Ascending aorta (tissue), 2 donors: Measurements from ENCODE around the gene C1orf21. TPM values are rescaled to one million over a fixed set of nuclear protein-coding genes. Genes with fewer than 3 reads are reported as not detected.

Source experiments
- DNase-seq, 2 donors: peaks; one replicate each; pipeline ENCODE4 v3.0.0-alpha.2; 2019; ENCODE audit warnings: low spot score in 2 of 2
- H3K27ac ChIP-seq, 2 donors: fragments of 200-600 bp; sonication (generic); one replicate each; pipeline ENCODE4 v1.5.1; 2016 to 2017; ENCODE audit warnings: mild to moderate bottlenecking in 1 of 2
- H3K27me3 ChIP-seq: fragments of 200-600 bp; sonication (generic); one replicate; pipeline ENCODE4 v1.5.1; 2017
- H3K36me3 ChIP-seq, 2 donors: fragments of 200-600 bp; sonication (generic); one replicate each; pipeline ENCODE4 v1.5.1; 2016
- H3K4me1 ChIP-seq, 2 donors: fragments of 200-600 bp; sonication (generic); one replicate each; pipeline ENCODE4 v1.5.1; 2016 to 2017; ENCODE audit warnings: mild to moderate bottlenecking in 1 of 2
- H3K4me3 ChIP-seq, 2 donors: fragments of 200-600 bp; sonication (generic); one replicate each; pipeline ENCODE4 v1.5.1; 2016 to 2017; ENCODE audit warnings: mild to moderate bottlenecking in 1 of 2
- H3K9me3 ChIP-seq, 2 donors: fragments of 200-600 bp; sonication (generic); one replicate each; pipeline ENCODE4 v1.5.1; 2016
- CTCF ChIP-seq, 3 experiments: fragments of 200-600 bp in 2 of 3; fragments of 450-650 bp in 1 of 3; sonication (generic) in 2 of 3; IDR thresholded peaks; one replicate each; pipeline ENCODE4 v1.5.1; 2016 to 2019; ENCODE audit warnings: antibody characterized with exemption in 3 of 3, mild to moderate bottlenecking in 1 of 3, moderate library complexity in 1 of 3
- intact Hi-C: fragments of 100-400 bp; cut with DNase I; formaldehyde crosslinking; loops from one replicate; pipeline ENCODE4 v1.15.1; 2023
- total RNA-seq: library from RNA; depleted of rRNA; stranded (reverse); fragments of >200 nt; gene quantifications from one replicate; pipeline ENCODE4 v1.1.0, GENCODE V29; 2016

Gene C1orf21
- total RNA-seq, 1 donor from 2014 or later, result 21.8 TPM

- Histone ChIP-seq H3K27ac (no peak overlapping the region), H3K4me1 (peaks cover 0 to 4% of the 10 kb centered on the region in 2 donors), H3K9me3 (no peaks in the 10 kb centered on the region), H3K36me3 (no peaks in the 10 kb centered on the region), H3K27me3 (no peaks in the 10 kb centered on the region), H3K4me3 (no peak overlapping the region)
- DNase-seq, result no peak
- no peak for TF ChIP-seq CTCF (IDR thresholded peaks at IDR 0.05)
- intact Hi-C loops, result no loop called here
Measured at GRCh38 chr1:184423649-184424048, 36.8 kb downstream of the C1orf21 start.

GRCh38 chr1:184424157-184424556 is 37.3 kb downstream of the C1orf21 start:
- intact Hi-C loops, result no loop called here
- no peak for DNase-seq
- Histone ChIP-seq H3K27me3 (no peaks in the 10 kb centered on the region), H3K9me3 (no peaks in the 10 kb centered on the region), H3K4me3 (no peak overlapping the region), H3K27ac (no peak overlapping the region), H3K4me1 (peaks cover 0 to 4% of the 10 kb centered on the region in 2 donors), H3K36me3 (no peaks in the 10 kb centered on the region)
- no peak for TF ChIP-seq CTCF (IDR thresholded peaks at IDR 0.05)

- Histone ChIP-seq H3K27me3 (no peaks in the 10 kb centered on the region), H3K4me3 (no peak overlapping the region), H3K4me1 (peaks cover 0 to 2% of the 10 kb centered on the region in 2 donors), H3K9me3 (no peaks in the 10 kb centered on the region), H3K36me3 (no peaks in the 10 kb centered on the region), H3K27ac (no peak overlapping the region)
- no peak for TF ChIP-seq CTCF (IDR thresholded peaks at IDR 0.05)
- DNase-seq, result no peak
- intact Hi-C loops, result no loop called here
Measured at GRCh38 chr1:184424945-184425344, 38.1 kb downstream of the C1orf21 start.

- no peaks in the 10 kb centered on the region for H3K27me3 ChIP-seq
- no peak overlapping the region for H3K4me3 ChIP-seq
- no peaks in the 10 kb centered on the region for H3K9me3 ChIP-seq
- H3K36me3 ChIP-seq, result no peaks in the 10 kb centered on the region
- no peak for DNase-seq
- H3K4me1 ChIP-seq, result no peaks in the 10 kb centered on the region
- no peak overlapping the region for H3K27ac ChIP-seq
- TF ChIP-seq CTCF (IDR thresholded peaks at IDR 0.05), result no peak
- intact Hi-C loops, result no loop called here
Measured at GRCh38 chr1:184425449-184426277, 38.8 kb downstream of the C1orf21 start.

GRCh38 chr1:184426278-184426674 is 39.4 kb downstream of the C1orf21 start:
- intact Hi-C loops, result no loop called here
- DNase-seq, result no peak
- no peaks in the 10 kb centered on the region for H3K4me1 ChIP-seq
- H3K4me3 ChIP-seq, result no peak overlapping the region
- no peaks in the 10 kb centered on the region for H3K36me3 ChIP-seq
- no peak for TF ChIP-seq CTCF (IDR thresholded peaks at IDR 0.05)
- no peak overlapping the region for H3K27ac ChIP-seq
- no peaks in the 10 kb centered on the region for H3K27me3 ChIP-seq
- H3K9me3 ChIP-seq, result no peaks in the 10 kb centered on the region
